ENCODE measurements around the gene MEAK7.

GRCh38 chr16:84502581-84502980 is 1.9 kb downstream of the MEAK7 start:
- TF ChIP-seq CTCF (conservative IDR thresholded peaks at IDR 0.05 in 1 of 2, IDR thresholded peaks at IDR 0.05 in 1 of 2; ENCODE audit: low read depth in 1 of 2, low read length in 2 of 2) (no peak), EZH2 (IDR thresholded peaks at IDR 0.05; ENCODE audit: low read length, missing control alignments) (no peak)

All from fibroblast of lung (primary cell).